PFSK-1 (cell line): Measurements from ENCODE around the gene SLC8A3.

Experiments
- FOXP2 ChIP-seq: optimal IDR thresholded peaks from 2 replicates; pipeline ENCODE3; 2011; ENCODE audit warnings: borderline replicate concordance, control low read depth, inconsistent platforms; ENCODE audit not compliant: insufficient read depth; ENCODE audit errors: extremely low read length, extremely low read depth
- POLR2AphosphoS5 ChIP-seq: IDR thresholded peaks from 2 replicates; pipeline ENCODE4 v1.6.1; 2012; ENCODE audit warnings: low read depth, mild to moderate bottlenecking, control low read depth, low read length, moderate library complexity
- SIN3A ChIP-seq: IDR thresholded peaks from 2 replicates; pipeline ENCODE4 v1.6.1; 2012; ENCODE audit warnings: mild to moderate bottlenecking, low read length, moderate library complexity, borderline replicate concordance; ENCODE audit not compliant: insufficient read depth
- TAF1 ChIP-seq: IDR thresholded peaks from 2 replicates; pipeline ENCODE4 v1.6.1; 2012; ENCODE audit warnings: low read length, control low read depth, borderline replicate concordance; ENCODE audit not compliant: insufficient read depth
- TF ChIP-seq, protein P1 (sequence below), 2 experiments: IDR thresholded peaks; 2 replicates each; pipeline versions ENCODE4 v1.6.1 to v1.8.0; 2011 to 2012; ENCODE audit warnings: low read depth in 2 of 2, low read length in 2 of 2, control low read depth in 1 of 2, inconsistent platforms in 1 of 2, mild to moderate bottlenecking in 1 of 2, moderate library complexity in 1 of 2; ENCODE audit not compliant: insufficient read depth in 1 of 2

The SLC8A3 gene

DNA sequence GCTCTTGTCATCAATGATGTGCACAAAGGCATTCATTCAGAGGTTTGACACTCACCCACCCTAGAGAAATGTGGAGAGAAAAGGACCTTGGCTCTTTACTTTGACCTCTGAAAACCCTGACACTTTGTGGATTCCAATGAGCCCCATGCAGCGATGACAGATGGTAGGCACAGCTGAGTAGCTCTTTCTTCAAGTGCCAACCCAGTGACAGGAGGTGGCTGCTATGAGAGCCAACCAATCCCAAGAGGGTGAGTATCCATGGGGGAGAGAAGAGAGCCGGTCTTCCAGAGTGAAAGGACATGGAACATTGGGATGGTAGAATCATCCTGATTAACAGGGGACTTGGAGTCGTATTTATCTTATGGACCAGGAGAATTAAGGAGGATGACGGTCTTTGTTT is 17.8 kb downstream of the SLC8A3 start:
- no peak for TF ChIP-seq TAF1

DNA sequence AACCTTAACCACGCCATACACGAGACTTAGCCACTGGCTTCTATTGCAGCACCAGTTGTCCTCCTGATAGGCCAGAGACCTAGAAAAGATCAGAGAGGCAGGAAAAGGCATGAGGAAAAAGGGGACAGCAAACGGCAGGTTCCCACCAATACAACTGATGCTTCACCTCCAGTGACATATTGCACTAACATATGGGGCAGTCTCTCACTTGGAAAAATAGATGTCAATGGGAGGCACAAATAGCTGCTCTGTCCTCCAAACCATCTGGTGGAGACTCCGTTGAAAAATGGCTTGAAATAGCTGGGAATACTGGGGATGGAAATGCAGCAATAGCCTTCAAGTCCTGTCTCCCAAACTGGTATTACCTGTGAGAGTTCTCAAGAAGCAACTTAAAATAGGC is 20.3 kb downstream of the SLC8A3 start:
- TF ChIP-seq FOXP2, result no peak
- TF ChIP-seq SIN3A, result no peak
- TF ChIP-seq, protein P1, sequence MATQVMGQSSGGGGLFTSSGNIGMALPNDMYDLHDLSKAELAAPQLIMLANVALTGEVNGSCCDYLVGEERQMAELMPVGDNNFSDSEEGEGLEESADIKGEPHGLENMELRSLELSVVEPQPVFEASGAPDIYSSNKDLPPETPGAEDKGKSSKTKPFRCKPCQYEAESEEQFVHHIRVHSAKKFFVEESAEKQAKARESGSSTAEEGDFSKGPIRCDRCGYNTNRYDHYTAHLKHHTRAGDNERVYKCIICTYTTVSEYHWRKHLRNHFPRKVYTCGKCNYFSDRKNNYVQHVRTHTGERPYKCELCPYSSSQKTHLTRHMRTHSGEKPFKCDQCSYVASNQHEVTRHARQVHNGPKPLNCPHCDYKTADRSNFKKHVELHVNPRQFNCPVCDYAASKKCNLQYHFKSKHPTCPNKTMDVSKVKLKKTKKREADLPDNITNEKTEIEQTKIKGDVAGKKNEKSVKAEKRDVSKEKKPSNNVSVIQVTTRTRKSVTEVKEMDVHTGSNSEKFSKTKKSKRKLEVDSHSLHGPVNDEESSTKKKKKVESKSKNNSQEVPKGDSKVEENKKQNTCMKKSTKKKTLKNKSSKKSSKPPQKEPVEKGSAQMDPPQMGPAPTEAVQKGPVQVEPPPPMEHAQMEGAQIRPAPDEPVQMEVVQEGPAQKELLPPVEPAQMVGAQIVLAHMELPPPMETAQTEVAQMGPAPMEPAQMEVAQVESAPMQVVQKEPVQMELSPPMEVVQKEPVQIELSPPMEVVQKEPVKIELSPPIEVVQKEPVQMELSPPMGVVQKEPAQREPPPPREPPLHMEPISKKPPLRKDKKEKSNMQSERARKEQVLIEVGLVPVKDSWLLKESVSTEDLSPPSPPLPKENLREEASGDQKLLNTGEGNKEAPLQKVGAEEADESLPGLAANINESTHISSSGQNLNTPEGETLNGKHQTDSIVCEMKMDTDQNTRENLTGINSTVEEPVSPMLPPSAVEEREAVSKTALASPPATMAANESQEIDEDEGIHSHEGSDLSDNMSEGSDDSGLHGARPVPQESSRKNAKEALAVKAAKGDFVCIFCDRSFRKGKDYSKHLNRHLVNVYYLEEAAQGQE (IDR thresholded peaks at IDR 0.05; ENCODE audit: insufficient read depth in 1 of 2, low read depth in 2 of 2, low read length in 2 of 2), result no peak
- TF ChIP-seq POLR2AphosphoS5, result no peak
- TF ChIP-seq TAF1, result no peak

DNA sequence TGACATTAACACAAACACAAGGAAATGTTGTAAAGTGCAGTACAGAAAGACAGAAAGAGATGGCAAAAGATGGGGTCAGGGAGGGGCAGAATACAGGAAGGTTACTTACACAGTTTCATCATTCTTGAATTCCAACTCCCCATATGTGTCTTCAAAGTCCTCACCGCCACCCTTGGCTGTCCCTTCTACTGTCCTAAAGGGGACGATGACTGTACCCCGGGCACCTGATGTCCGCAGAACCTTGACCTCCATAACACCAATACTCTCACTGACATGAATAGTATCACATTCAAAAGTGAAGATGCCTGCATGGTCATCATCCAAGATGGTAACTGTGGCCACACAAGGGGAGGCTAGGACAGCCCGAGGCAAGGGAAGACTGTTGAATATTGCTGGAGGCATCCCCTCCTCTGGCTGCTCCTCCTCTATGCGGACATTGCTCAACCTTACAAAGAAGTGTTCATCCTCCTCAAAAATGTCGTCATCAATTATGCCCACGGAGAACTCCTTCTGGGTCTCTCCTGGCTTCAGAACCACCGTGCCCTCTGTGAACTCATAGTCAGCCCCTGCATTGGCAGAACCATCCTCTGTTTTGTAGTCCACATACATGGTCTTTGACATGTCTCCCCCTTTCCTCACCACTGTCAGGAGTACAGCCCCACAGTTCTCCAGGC is 22.1 kb downstream of the SLC8A3 start:
- TF ChIP-seq TAF1 (no peak), FOXP2 (no peak), POLR2AphosphoS5 (no peak), SIN3A (no peak)
- TF ChIP-seq, protein P1 (IDR thresholded peaks at IDR 0.05; ENCODE audit: insufficient read depth in 1 of 2, low read depth in 2 of 2, low read length in 2 of 2), result no peak

- TF ChIP-seq TAF1 (no peak), POLR2AphosphoS5 (no peak), FOXP2 (no peak), SIN3A (no peak)
- TF ChIP-seq, protein P1 (IDR thresholded peaks at IDR 0.05; ENCODE audit: insufficient read depth in 1 of 2, low read depth in 2 of 2, low read length in 2 of 2), result no peak
Observed at GRCh38 chr14:70162358-70162757, 26.4 kb downstream of the SLC8A3 start.

GRCh38 chr14:70156592-70156991 is 32.2 kb downstream of the SLC8A3 start:
- TF ChIP-seq POLR2AphosphoS5 (no peak), FOXP2 (no peak), SIN3A (no peak), TAF1 (no peak)
- TF ChIP-seq, protein P1 (IDR thresholded peaks at IDR 0.05; ENCODE audit: insufficient read depth in 1 of 2, low read depth in 2 of 2, low read length in 2 of 2), result no peak
